Activated CD8-positive, alpha-beta T cell treated with anti-CD3 and anti-CD28 coated beads for 36 hours (primary cell): ENCODE measurements around the gene OR1I1. TPM values are rescaled to one million over a fixed set of nuclear protein-coding genes. Genes with fewer than 3 reads are reported as not detected.

Experiments used
- ATAC-seq: fragments of 200-7000 bp; cut with Tn5 transposase; one replicate; pipeline ENCODE4 v1.10.0; 2021; ENCODE audit warnings: mild to moderate bottlenecking, moderate library complexity
- CTCF ChIA-PET: fragments of 350-600 bp; sonication (Branson Sonifier 250); formaldehyde crosslinking; loops from one replicate; lab custom pipeline; 2021; ENCODE audit warnings: antibody characterized with exemption; lab: Charles Lee
- POLR2A ChIA-PET: fragments of 350-600 bp; sonication (Branson Sonifier 250); formaldehyde crosslinking; loops from one replicate; lab custom pipeline; 2021; ENCODE audit warnings: antibody characterized with exemption; lab: Charles Lee
- DNase-seq: peaks from one replicate; pipeline ENCODE4 v3.0.0-alpha.2; 2020
- H3K27ac Mint-ChIP-seq: one replicate; pipeline ENCODE4 v1.8.0; 2021; ENCODE audit warnings: mild to moderate bottlenecking, mixed read lengths
- H3K27me3 Mint-ChIP-seq: one replicate; pipeline ENCODE4 v1.8.0; 2021; ENCODE audit warnings: mixed read lengths
- H3K36me3 Mint-ChIP-seq: one replicate; pipeline ENCODE4 v1.8.0; 2021; ENCODE audit warnings: low read depth, mixed read lengths
- H3K4me1 Mint-ChIP-seq: one replicate; pipeline ENCODE4 v1.8.0; 2021; ENCODE audit warnings: low read depth, mixed read lengths
- H3K4me3 Mint-ChIP-seq: one replicate; pipeline ENCODE4 v1.8.0; 2021; ENCODE audit warnings: mild to moderate bottlenecking, moderate library complexity, mixed read lengths
- H3K9me3 Mint-ChIP-seq: one replicate; pipeline ENCODE4 v1.8.0; 2021; ENCODE audit warnings: mixed read lengths
- CTCF ChIP-seq: fragments of 200-600 bp; IDR thresholded peaks from one replicate; pipeline ENCODE4 v1.8.0; 2022; ENCODE audit warnings: antibody characterized with exemption, mild to moderate bottlenecking
- intact Hi-C: fragments of 100-400 bp; cut with micrococcal nuclease; formaldehyde crosslinking; loops from one replicate; pipeline ENCODE4 v1.10.0; 2022
- total RNA-seq, 2 experiments: library from RNA; stranded (reverse); gene quantifications; one replicate each; pipeline ENCODE4 v1.2.3, GENCODE V29; 2021

OR1I1 gene
- total RNA-seq, 2 experiments from 2014 or later, result not detected

- Mint-ChIP-seq H3K27me3 (no peaks in the 10 kb centered on the region), H3K4me3 (no peak overlapping the region), H3K36me3 (peaks cover 49% of the 10 kb centered on the region), H3K27ac (no peak overlapping the region), H3K4me1 (peaks cover 3% of the 10 kb centered on the region), H3K9me3 (no peaks in the 10 kb centered on the region)
- POLR2A ChIA-PET, result interaction anchor here (1.9 kb wide), 1 partner anchor 10 kb away, joined by 6 read pairs; no protein-coding TSS in a partner anchor
- ATAC-seq, result no peak
- no peak for TF ChIP-seq CTCF
- DNase-seq, result no peak
- CTCF ChIA-PET, result no interaction called here
- intact Hi-C loops, result no loop called here
Observed at GRCh38 chr19:15118789-15119494, 36.9 kb downstream of the OR1I1 start.

GRCh38 chr19:15120135-15121026 is 38.4 kb downstream of the OR1I1 start:
- H3K9me3 Mint-ChIP-seq, result no peaks in the 10 kb centered on the region
- peaks cover 8% of the 10 kb centered on the region for H3K4me1 Mint-ChIP-seq
- TF ChIP-seq CTCF, result no peak
- ChIA-PET POLR2A (no interaction called here), CTCF (interaction anchor here (1.0 to 1.9 kb wide), 2 partner anchors 10 to 16 kb away, joined by 3 to 8 read pairs; no protein-coding TSS in a partner anchor)
- no peaks in the 10 kb centered on the region for H3K27me3 Mint-ChIP-seq
- H3K4me3 Mint-ChIP-seq, result no peak overlapping the region
- DNase-seq (no peak), ATAC-seq (no peak)
- no peak overlapping the region for H3K27ac Mint-ChIP-seq
- peaks cover 42% of the 10 kb centered on the region for H3K36me3 Mint-ChIP-seq
- intact Hi-C loops, result no loop called here

- intact Hi-C loops, result no loop called here
- no peaks in the 10 kb centered on the region for H3K9me3 Mint-ChIP-seq
- H3K27ac Mint-ChIP-seq, result no peak overlapping the region
- peaks cover 8% of the 10 kb centered on the region for H3K4me1 Mint-ChIP-seq
- H3K36me3 Mint-ChIP-seq, result peaks cover 42% of the 10 kb centered on the region
- CTCF ChIA-PET, result no interaction called here
- no peak for TF ChIP-seq CTCF
- DNase-seq, result no peak
- ATAC-seq, result no peak
- POLR2A ChIA-PET, result interaction anchor here (5.9 kb wide), 1 partner anchor 9 kb away, joined by 48 read pairs; no protein-coding TSS in a partner anchor
- no peak overlapping the region for H3K4me3 Mint-ChIP-seq
- no peaks in the 10 kb centered on the region for H3K27me3 Mint-ChIP-seq
Observed at GRCh38 chr19:15122331-15123030, 40.5 kb downstream of the OR1I1 start.

- H3K36me3 Mint-ChIP-seq, result peaks cover 40% of the 10 kb centered on the region
- CTCF ChIA-PET, result interaction anchor here (4.0 kb wide), 1 partner anchor 22 kb away, joined by 25 read pairs; no protein-coding TSS in a partner anchor
- no peak for TF ChIP-seq CTCF
- no peak for DNase-seq
- intact Hi-C loops, result no loop called here
- POLR2A ChIA-PET, result interaction anchor here (0.5 to 5.9 kb wide), 3 partner anchors 10 to 695 kb away, joined by 3 to 48 read pairs (median 5); no protein-coding TSS in a partner anchor
- no peaks in the 10 kb centered on the region for H3K27me3 Mint-ChIP-seq
- peak overlapping the region; percentile 94 for H3K4me3 Mint-ChIP-seq
- H3K9me3 Mint-ChIP-seq, result no peaks in the 10 kb centered on the region
- peak overlapping the region; percentile 49 for H3K27ac Mint-ChIP-seq
- H3K4me1 Mint-ChIP-seq, result peaks cover 8% of the 10 kb centered on the region
- ATAC-seq, result no peak
Observed at GRCh38 chr19:15123031-15123890, 41.2 kb downstream of the OR1I1 start.
